GM18907 (cell line): ENCODE measurements around the gene APC.

Experiments
- ATAC-seq: cut with Tn5 transposase; IDR thresholded peaks from one replicate; pipeline ENCODE4 v1.9.1; 2021; ENCODE audit warnings: mild to moderate bottlenecking, moderate library complexity; ENCODE audit not compliant: unreplicated experiment

Gene APC

DNA sequence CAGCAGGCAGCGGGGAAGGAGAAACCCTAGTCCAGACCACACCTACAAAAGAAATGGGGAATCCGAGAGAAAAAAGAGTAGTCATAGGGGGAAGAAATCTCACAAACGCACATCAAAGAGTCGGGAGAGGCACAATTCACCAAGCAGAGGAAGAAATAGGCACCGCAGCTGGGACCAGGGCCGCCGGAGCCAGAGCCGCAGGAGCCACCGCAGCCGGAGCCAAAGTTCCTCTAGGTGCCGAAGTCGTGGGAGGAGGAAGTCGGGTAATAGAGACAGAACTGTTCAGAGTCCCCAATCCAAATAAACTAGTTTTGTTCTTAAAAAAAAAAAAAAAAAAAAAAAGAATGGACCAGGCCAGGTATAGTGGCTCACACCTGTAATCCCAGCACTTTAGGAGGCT is 155.1 kb downstream of the APC start:
- ATAC-seq: no peak

DNA sequence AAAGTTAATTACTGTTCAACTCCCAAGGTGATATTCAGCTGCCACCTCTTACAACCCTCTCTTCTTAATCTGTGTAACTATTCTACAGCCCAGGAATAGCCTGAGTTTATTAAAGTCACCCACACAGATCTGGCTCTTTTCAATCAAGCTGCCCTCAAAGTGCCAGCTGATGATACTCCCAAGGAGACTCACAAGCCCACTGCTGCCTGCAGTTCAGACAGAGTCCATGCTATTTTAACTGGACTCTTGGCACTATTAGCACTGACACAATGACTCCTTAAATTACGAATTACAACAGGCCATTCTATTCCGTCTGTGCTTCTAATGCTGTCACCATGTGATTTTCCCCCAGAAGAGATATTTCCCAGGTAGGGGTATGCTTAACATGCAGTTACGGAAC is 158.0 kb downstream of the APC start:
- ATAC-seq: no peak
